NOMO-1 (cell line): ENCODE data around the gene NENF.
"Not testable (repeated sequence)": the region's sequence is repeated elsewhere in the genome, so short reads cannot be mapped to it uniquely, and the experiment has no call there.

Experiments used
- DNase-seq, 2 experiments: peaks; one replicate each; lab custom pipeline; 2025; ENCODE audit not compliant: unreplicated experiment in 2 of 2; lab: John Stamatoyannopoulos, UW

The NENF gene

GRCh38 chr1:212478467-212479025, 45.8 kb downstream of the NENF start:
- no peak for DNase-seq

GRCh38 chr1:212479188-212479587, 46.5 kb downstream of the NENF start:
- DNase-seq, result no peak

GRCh38 chr1:212480711-212481437, 48.2 kb downstream of the NENF start:
- DNase-seq, result not testable (repeated sequence)

DNA sequence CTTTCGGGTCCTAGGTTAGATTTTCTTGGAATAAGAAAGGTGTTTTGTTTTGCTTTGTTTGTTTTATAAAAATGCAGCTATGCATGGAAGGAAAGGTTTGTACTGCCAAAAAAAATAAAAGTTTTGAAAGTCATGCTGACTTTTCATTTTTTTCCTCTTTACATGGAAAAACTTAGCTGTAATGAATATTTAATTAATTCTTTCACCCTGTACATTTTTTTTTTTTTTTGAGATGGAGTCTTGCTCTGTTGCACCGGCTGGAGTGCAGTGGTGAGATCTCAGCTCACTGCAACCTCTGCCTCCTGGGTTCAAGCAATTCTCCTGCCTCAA, 48.7 kb downstream of the NENF start:
- no peak for DNase-seq

GRCh38 chr1:212482006-212482636, 49.4 kb downstream of the NENF start:
- no peak for DNase-seq

GRCh38 chr1:212482637-212483441, 50.1 kb downstream of the NENF start:
- DNase-seq, result no peak

DNA sequence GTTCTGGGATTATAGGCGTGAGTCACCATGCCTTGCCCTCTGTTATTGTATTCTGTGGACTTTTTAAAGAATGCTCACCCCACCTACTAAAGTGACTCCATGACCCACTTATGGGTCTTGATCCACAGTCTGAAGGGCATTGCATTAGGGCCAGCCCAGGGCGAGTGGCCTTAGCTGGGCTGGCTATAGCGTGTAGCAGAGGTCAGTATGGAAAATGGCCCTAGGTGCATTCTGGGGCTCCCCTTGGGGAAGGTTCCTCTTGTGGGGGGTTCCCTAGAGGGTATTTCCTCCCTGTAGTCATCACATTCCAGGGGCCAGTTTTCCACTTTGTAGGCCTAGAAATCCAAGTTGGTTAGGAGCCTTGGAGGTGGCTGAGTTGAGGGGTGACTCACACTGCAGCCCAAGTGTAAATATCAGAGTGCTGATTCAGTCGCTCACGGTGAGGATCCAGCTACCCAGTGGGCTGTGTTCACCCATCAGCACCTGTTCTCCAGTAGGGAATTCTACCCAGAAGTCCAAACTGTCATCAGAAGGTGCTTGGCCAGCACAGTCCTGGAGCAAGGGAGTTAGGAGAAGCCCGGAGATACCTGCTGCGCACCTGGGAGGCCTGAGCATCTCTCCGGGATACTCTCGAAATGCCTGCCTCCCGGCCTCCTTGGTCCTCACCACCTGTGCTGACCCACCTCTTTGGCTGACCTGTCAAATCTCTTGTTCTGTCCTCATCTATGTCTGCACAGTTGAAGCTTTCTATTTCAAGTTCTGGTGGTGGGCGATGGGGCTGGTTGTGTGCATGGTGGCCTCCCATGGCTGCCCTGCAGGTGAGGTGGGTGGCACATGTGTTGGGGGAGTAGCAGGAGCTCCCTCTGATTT, 52.2 kb downstream of the NENF start:
- DNase-seq, result no peak

GRCh38 chr1:212485571-212485912, 52.8 kb downstream of the NENF start:
- DNase-seq, result no peak

GRCh38 chr1:212485913-212486618, 53.3 kb downstream of the NENF start:
- DNase-seq, result peak; percentile 36 to 74

DNA sequence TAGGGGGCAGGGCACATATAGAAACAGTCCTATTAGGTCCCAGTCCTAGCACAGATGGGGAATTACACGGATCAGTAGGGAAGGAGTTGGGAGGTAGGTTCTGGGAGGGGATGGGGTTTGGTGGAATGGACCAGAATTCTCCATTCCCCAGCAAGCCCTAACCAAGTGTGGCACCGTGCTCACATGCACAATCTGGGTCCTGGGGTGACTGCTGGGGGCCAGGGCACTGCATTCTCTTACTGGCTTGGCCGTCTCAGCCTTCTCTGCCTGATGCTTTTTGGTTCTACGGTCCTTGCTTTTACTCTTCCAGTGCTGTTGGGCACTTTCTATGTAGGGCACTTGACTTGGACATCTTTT, 53.9 kb downstream of the NENF start:
- DNase-seq, result no peak

DNA sequence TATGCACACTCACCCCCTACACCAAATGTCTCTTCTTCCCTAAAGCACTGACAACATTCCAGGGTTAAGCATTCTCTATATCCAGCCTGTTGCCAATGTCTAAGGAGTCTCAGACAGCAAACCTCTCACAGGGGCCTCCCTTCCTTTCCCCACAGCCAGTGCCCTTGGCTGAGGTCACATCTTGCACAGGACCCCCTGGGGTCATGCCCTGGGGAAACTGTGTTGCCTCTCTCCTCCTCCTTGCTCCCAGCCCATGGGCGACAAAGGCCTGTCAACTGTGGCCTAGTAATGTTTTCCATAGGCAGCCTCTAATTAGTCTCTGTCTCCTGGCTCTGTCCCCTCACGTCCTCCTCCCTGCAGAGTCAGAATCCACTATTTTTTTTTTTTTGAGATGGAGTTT, 54.6 kb downstream of the NENF start:
- no peak for DNase-seq

DNA sequence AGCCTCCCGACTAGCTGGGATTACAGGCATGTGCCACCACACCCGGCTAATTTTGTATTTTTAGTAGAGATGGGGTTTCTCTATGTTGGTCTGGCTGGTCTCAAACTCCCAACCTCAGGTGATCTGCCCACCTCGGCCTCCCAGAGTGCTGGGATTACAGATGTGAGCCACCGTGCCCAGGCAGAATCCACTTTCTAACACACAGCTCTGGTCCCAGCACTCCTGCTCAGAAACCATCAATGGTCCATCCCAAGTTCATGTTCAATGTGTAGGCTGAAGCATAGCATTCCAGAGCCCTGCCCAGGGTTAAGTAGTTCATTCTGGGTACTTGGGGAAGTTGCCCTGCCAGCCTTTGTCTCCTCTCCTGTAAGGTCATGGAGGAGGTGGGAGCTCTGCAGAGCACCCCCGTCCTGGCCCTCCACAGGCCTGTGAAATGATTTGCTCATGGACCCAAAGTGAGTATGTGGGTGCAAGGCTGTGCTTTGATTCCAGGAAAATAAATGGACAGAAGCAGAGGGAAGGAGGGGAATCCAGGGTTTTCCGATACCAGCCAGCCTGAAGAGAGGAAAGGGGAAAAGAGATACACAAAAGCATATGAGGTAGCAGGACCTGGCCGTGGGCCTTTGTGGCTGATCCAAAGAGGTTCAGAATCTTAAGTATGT, 55.2 kb downstream of the NENF start:
- DNase-seq, result no peak

GRCh38 chr1:212488436-212489283, 55.9 kb downstream of the NENF start:
- peak; percentile 11 to 20 for DNase-seq

GRCh38 chr1:212489284-212489859, 56.7 kb downstream of the NENF start:
- no peak for DNase-seq

- no peak for DNase-seq
Observed at GRCh38 chr1:212490276-212490675, 57.6 kb downstream of the NENF start.

GRCh38 chr1:212491454-212491853, 58.7 kb downstream of the NENF start:
- DNase-seq, result peak; percentile 43 to 81
